Placental epithelial cell (primary cell): ENCODE measurements around the gene MARCHF2. TPM values are rescaled to one million over a fixed set of nuclear protein-coding genes. Genes with fewer than 3 reads are reported as not detected.

Experiments used
- small RNA-seq: library from RNA; depleted of rRNA; stranded (forward); fragments of <200 nt; gene quantifications from one replicate; pipeline ENCODE3, GENCODE V24; 2012
- total RNA-seq: library from RNA; depleted of rRNA; stranded (reverse); fragments of >200 nt; gene quantifications from 2 replicates; pipeline ENCODE4 v1.2.3, GENCODE V29; 2012

Gene MARCHF2
- 20.8 and 88.0 TPM in 2 replicates for total RNA-seq

GRCh38 chr19:8412783-8413628 lies at the start of gene MARCHF2:
TSS of gene MARCHF2 (plus strand) at chr19:8413305. CDS start at chr19:8421841, 8,536 bp downstream.

GRCh38 chr19:8363803-8364771 lies 49.0 kb upstream of the MARCHF2 start, which contains the start of gene ANGPTL4:
TSS of gene ANGPTL4 (plus strand) at chr19:8364155. CDS start at chr19:8364322, 167 bp downstream.

GRCh38 chr19:8389891-8390616 lies 23.1 kb upstream of the MARCHF2 start, which contains the start of gene RAB11B:
TSS of gene RAB11B (plus strand) at chr19:8390360. CDS start at chr19:8390417, 57 bp downstream.

DNA sequence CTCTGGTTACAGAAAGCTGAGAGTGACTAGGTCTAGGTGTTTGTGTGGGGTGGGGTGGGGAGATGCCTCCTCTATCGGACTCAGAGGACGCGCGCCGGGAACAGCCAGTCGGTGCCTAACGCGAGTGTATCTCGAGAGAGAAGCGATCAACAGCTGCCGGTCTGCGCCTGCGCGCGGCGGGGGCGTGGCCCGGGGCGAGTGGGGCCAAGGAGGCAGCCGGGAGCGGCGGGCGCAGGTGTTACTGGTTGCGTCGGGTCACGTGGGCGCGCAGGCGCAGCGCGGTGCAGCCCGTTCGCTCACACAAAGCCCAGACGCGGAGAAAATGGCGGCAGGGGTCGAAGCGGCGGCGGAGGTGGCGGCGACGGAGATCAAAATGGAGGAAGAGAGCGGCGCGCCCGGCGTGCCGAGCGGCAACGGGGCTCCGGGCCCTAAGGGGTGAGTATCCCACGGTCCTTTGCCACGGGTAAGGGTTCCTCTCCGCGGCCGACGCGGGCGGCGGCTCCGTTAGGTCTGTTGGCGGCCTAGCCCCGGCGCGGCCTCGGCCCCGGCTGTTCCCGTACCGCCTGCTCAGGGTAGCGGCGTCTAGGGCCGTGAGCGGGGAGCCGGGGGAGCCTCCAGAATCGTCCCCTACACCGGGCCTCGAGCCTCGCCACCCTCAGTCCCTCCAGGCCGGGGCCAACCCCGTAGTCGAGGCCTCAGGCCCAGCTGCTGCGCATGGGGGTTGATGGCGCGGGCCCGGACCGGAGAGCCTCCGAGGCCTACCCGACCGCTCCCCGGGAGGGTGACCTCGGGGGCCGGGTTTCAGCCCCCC lies 31.8 kb downstream of the MARCHF2 start, which contains the start of gene HNRNPM:
TSS of gene HNRNPM (plus strand) at position 299 of the 811 bp plus-strand sequence. CDS start at position 323, 24 bp downstream.

Small RNA genes within 50 kb of the gene (small RNA-seq; reads per million reads assigned to genes)
- 0.66 reads per million, percentile 40 among the genes with 10 or more reads in this experiment for gene MIR4999

Other genes with a start within 250 kb of the MARCHF2 start
- 7.2 and 25.5 TPM in 2 replicates for gene CERS4, start 203.9 kb upstream of the MARCHF2 start, total RNA-seq
- 3.1 and 19.8 TPM in 2 replicates for gene CD320, start 104.9 kb upstream of the MARCHF2 start, total RNA-seq
- gene NDUFA7, start 91.9 kb upstream of the MARCHF2 start, total RNA-seq: 17.3 and 23.5 TPM in 2 replicates
- 111 and 291 TPM in 2 replicates for gene RPS28, start 91.8 kb upstream of the MARCHF2 start, total RNA-seq
- 0.43 and 1.2 TPM in 2 replicates for gene KANK3, start 70.0 kb upstream of the MARCHF2 start, total RNA-seq
- 0.22 and 0.39 TPM in 2 replicates for gene ANGPTL4, start 49.1 kb upstream of the MARCHF2 start, total RNA-seq
- gene RAB11B, start 22.9 kb upstream of the MARCHF2 start, total RNA-seq: 33.7 and 66.0 TPM in 2 replicates
- 42.4 and 53.4 TPM in 2 replicates for gene HNRNPM, start 31.7 kb downstream of the MARCHF2 start, total RNA-seq
- gene PRAM1, start 89.3 kb downstream of the MARCHF2 start, total RNA-seq: under 0.01 TPM in 1 of 2 replicates, not detected in the other
- 6.3 and 7.4 TPM in 2 replicates for gene ZNF414, start 100.9 kb downstream of the MARCHF2 start, total RNA-seq
- 0.11 and 0.39 TPM in 2 replicates for gene MYO1F, start 164.1 kb downstream of the MARCHF2 start, total RNA-seq
- 0.22 and 16.9 TPM in 2 replicates for gene ADAMTS10, start 197.4 kb downstream of the MARCHF2 start, total RNA-seq
- gene NFILZ, start 217.3 kb downstream of the MARCHF2 start, total RNA-seq: not detected in 2 replicates